ENCODE results near the gene C16orf95.
"Not testable (repeated sequence)": the region's sequence is repeated elsewhere in the genome, so short reads cannot be mapped to it uniquely, and the experiment has no call there.

C16orf95 gene

DNA sequence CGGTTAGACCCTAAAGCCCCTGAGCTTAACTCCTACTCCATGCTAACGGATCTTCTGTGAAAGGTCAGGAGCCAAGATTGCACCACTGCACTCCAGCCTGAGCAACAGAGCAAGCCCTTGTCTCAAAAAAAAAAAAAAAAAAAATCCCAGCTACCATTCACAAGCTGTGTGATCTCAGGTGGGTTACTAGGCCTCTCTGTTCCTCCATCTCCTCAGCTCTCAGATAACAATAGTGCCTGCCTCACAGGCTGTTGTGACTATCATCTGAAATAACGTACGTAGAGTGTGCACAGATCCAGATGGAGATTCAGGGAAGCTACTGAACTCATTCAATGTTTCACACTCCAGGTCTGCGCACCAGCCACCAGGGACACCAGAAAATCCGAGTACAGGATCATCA, 57.8 kb downstream of the C16orf95 start:
- H3K27ac ChIP-seq: no peak overlapping the region
- DNase-seq (ENCODE audit: low read depth, low spot score): no peak

DNA sequence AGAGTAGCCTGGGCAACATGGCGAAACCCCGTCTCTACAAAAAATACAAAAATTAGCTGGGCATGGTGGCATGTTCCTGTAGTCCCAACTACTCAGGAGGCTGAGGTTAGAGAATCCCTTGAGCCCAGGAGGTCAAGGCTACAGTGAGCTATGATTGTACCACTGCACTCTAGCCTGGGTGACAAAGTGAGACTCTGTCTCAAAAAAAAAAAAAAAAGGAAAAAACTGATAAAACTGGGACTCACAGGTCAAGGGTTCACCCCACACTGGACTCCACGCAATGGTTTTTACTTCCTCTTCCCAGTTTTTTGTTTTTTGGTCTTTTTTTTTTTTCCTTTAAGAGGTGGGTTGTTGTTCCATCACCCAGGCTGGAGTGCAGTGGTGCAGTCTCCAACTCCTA, 58.5 kb downstream of the C16orf95 start:
- H3K27ac ChIP-seq; DNase-seq (ENCODE audit: low read depth, low spot score): not testable (repeated sequence)

DNA sequence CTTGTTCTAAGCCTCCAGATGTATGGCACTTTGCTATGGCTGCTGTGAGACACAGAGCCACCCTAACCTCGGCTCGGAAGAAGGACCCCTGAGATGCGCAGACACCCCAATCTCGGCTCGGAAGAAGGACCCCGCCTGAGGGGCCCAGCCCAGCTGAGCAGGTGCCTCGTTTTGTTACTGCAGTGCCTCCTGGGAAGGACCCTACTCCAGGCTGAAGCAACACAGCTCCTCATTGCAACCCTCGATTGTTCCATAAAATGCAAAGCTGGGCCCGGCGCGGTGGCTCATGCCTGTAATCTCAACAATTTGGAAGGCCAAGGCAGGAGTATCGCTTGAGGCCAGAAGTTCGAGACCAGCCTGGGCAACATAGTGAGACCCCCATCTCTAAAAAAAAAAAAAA, 61.3 kb downstream of the C16orf95 start:
- no peak overlapping the region for H3K27ac ChIP-seq
- DNase-seq (ENCODE audit: low read depth, low spot score): no peak

DNA sequence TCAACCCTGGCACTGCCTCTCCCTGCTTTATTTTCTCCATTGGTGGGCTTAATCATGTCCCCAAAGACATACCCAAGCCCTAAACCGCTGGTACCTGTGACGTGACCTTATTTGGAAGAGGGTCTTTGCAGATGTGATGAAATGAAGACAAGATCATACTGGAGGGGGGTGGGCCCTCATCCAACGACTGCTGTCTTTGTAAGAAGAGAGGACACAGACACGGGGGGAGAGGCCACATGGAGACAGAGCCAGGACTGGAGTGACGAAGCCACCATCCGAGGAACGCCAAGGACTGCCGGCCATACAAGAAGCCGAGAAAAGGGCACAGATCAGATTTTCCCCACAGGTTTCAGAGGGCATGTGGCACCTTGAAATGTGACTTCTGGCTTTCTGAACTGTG, 62.5 kb downstream of the C16orf95 start:
- no peak for DNase-seq (ENCODE audit: low read depth, low spot score)
- H3K27ac ChIP-seq: no peak overlapping the region

DNA sequence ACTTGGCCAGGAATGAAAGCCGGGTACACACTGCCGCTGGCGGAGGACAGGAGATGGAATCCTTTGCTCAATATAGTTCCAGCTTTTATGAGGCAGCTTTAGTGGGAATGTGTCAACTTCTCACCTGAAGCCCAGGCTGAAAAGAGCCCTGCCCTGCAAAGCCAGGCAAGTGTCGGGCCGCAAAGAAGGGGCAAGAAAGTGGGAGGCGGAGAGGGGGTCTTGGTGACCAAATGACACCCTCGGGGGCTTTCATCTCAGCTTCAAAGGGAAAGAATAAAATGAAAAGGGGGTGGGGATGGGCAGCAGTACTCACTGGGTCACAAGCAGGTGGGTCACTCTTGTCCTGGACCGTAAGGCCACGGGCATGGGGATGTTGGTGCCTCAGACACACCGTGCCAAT, 62.9 kb downstream of the C16orf95 start:
- H3K27ac ChIP-seq: no peak overlapping the region
- DNase-seq (ENCODE audit: low read depth, low spot score): no peak

DNA sequence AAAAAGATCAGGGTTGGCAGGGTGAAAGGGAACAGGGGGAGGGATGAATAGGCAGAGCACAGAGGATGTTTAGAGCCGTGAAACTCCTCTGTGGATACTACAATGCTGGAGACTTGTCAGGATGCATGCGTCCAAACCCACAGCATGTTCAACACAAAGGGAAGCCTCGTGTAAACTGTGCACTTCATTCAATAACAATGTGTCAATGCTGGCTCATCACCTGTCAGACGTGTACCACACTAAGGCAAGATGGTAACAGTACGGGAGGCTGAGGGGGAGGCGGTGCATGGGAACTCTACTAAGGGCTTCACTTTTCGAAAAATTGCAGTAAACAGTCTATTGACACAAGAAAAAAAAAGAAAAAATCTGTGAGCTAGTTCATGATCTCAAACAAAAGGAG, 63.7 kb downstream of the C16orf95 start:
- DNase-seq (ENCODE audit: low read depth, low spot score): no peak
- H3K27ac ChIP-seq: no peak overlapping the region
